Endothelial cell of umbilical vein (primary cell): ENCODE measurements around the gene TARS2.

ENCODE experiments used
- EZH2 ChIP-seq: IDR thresholded peaks from 2 replicates; pipeline ENCODE4 v1.6.1; 2012; ENCODE audit warnings: borderline replicate concordance, low read depth, mild to moderate bottlenecking, moderate library complexity, low read length, inconsistent platforms; ENCODE audit not compliant: severe bottlenecking
- GATA2 ChIP-seq: IDR thresholded peaks from 2 replicates; pipeline ENCODE4 v1.7.0; 2011; ENCODE audit warnings: low read depth, mild to moderate bottlenecking, moderate library complexity, mixed read lengths, low read length; ENCODE audit not compliant: insufficient read length, insufficient read depth
- MYC ChIP-seq: IDR thresholded peaks from one replicate; pipeline ENCODE4 v1.6.1; 2011; ENCODE audit warnings: mild to moderate bottlenecking, low read depth, low read length
- POLR2A ChIP-seq: IDR thresholded peaks from 2 replicates; pipeline ENCODE4 v1.6.1; 2012; ENCODE audit warnings: low read depth, mild to moderate bottlenecking, control low read depth, low read length
- POLR2AphosphoS5 ChIP-seq: IDR thresholded peaks from 2 replicates; pipeline ENCODE4 v1.6.1; 2012; ENCODE audit warnings: low read depth, mild to moderate bottlenecking, control low read depth, low read length, moderate library complexity; ENCODE audit not compliant: insufficient read depth
- TF ChIP-seq, protein P1 (sequence below), 2 donors: IDR thresholded peaks; 1 replicate in 1 of 2; 2 replicates in 1 of 2; pipeline ENCODE4 v1.5.1; 2011; ENCODE audit warnings: low read length in 2 of 2, mild to moderate bottlenecking in 2 of 2, moderate library complexity in 2 of 2, control low read depth in 1 of 2, inconsistent platforms in 1 of 2, low read depth in 1 of 2; ENCODE audit not compliant: insufficient read depth in 1 of 2; ENCODE audit errors: extremely low read depth in 1 of 2
- TF ChIP-seq, protein P2 (sequence below): IDR thresholded peaks from 2 replicates; pipeline ENCODE4 v1.6.1; 2011; ENCODE audit not compliant: insufficient read depth, insufficient read length

- no peak for TF ChIP-seq POLR2A
- no peak for TF ChIP-seq POLR2AphosphoS5
- no peak for TF ChIP-seq EZH2
- TF ChIP-seq, protein P1, sequence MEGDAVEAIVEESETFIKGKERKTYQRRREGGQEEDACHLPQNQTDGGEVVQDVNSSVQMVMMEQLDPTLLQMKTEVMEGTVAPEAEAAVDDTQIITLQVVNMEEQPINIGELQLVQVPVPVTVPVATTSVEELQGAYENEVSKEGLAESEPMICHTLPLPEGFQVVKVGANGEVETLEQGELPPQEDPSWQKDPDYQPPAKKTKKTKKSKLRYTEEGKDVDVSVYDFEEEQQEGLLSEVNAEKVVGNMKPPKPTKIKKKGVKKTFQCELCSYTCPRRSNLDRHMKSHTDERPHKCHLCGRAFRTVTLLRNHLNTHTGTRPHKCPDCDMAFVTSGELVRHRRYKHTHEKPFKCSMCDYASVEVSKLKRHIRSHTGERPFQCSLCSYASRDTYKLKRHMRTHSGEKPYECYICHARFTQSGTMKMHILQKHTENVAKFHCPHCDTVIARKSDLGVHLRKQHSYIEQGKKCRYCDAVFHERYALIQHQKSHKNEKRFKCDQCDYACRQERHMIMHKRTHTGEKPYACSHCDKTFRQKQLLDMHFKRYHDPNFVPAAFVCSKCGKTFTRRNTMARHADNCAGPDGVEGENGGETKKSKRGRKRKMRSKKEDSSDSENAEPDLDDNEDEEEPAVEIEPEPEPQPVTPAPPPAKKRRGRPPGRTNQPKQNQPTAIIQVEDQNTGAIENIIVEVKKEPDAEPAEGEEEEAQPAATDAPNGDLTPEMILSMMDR (IDR thresholded peaks at IDR 0.05; ENCODE audit: extremely low read depth in 1 of 2, insufficient read depth in 1 of 2, low read depth in 1 of 2, low read length in 2 of 2) = no peak
- TF ChIP-seq, protein P2, sequence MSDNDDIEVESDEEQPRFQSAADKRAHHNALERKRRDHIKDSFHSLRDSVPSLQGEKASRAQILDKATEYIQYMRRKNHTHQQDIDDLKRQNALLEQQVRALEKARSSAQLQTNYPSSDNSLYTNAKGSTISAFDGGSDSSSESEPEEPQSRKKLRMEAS = no peak
- no peak for TF ChIP-seq MYC
- TF ChIP-seq GATA2 = no peak
Measured at GRCh38 chr1:150484431-150484830, 2.8 kb upstream of the TARS2 start.
